Endothelial cell of umbilical vein (primary cell): Measurements from ENCODE around the gene CARD9. TPM values are rescaled to one million over a fixed set of nuclear protein-coding genes. Genes with fewer than 3 reads are reported as not detected.

ENCODE experiments used
- BruUV-seq: library from RNA; stranded (reverse); fragments of 400-500 nt; replicated peaks from 2 replicates; lab custom pipeline; 2021; lab: Mats Ljungman, UMichigan
- CTCF ChIA-PET: fragments of 300-600, 350-600 bp; sonication (Branson Sonifier 250); formaldehyde crosslinking; loops from one replicate; lab custom pipeline; 2021; ENCODE audit warnings: antibody characterized with exemption, inconsistent platforms; lab: Charles Lee
- POLR2A ChIA-PET: fragments of 300-600, 350-600 bp; sonication (Branson Sonifier 250); formaldehyde crosslinking; loops from one replicate; lab custom pipeline; 2021; ENCODE audit warnings: antibody characterized with exemption, inconsistent platforms; lab: Charles Lee
- DNase-seq: peaks from one replicate; pipeline ENCODE4 v3.0.0-alpha.2; 2011; ENCODE audit warnings: low read depth, low spot score
- FAIRE-seq: peaks from 2 replicates; lab custom pipeline; 2011; peaks lifted over from hg19 to GRCh38; lab: Jason Lieb, UNC
- H2AFZ ChIP-seq: 2 replicates; pipeline ENCODE4 v1.6.0; 2012; ENCODE audit warnings: low read depth, low read length, control low read depth, inconsistent platforms
- H3K27ac ChIP-seq: 2 replicates; pipeline ENCODE4 v1.5.1; 2011; ENCODE audit warnings: low read depth, mild to moderate bottlenecking, control low read depth, low read length, moderate library complexity; ENCODE audit not compliant: insufficient read depth
- H3K27me3 ChIP-seq, 2 experiments: 2 replicates each; pipeline versions ENCODE4 v1.6.0 to v1.6.1; 2011; ENCODE audit warnings: low read length in 2 of 2, mixed read lengths in 1 of 2; ENCODE audit not compliant: control insufficient read depth in 2 of 2, insufficient read depth in 2 of 2
- H3K36me3 ChIP-seq, 2 experiments: 2 replicates in 1 of 2; 3 replicates in 1 of 2; pipeline ENCODE4 v1.5.1; 2011; ENCODE audit warnings: low read length in 2 of 2, mild to moderate bottlenecking in 1 of 2, moderate library complexity in 1 of 2; ENCODE audit not compliant: control insufficient read depth in 2 of 2, insufficient read depth in 2 of 2; ENCODE audit errors: extremely low read depth in 1 of 2
- H3K4me1 ChIP-seq: 3 replicates; pipeline ENCODE4 v1.5.1; 2011; ENCODE audit warnings: mild to moderate bottlenecking, low read length; ENCODE audit not compliant: control insufficient read depth, insufficient read depth; ENCODE audit errors: extremely low read depth
- H3K4me2 ChIP-seq: 2 replicates; pipeline ENCODE4 v1.6.1; 2011; ENCODE audit warnings: low read length, control low read depth, mixed read lengths; ENCODE audit not compliant: insufficient read depth
- H3K4me3 ChIP-seq, 3 experiments: fragments of 200-600 bp in 1 of 3; sonication (generic), shearing (Covaris generic) in 1 of 3; replicated peaks in 1 of 3; 2 replicates each; pipeline ENCODE4 v1.5.1; 2011 to 2016; ENCODE audit warnings: control low read depth in 3 of 3, low read length in 3 of 3, mild to moderate bottlenecking in 2 of 3, inconsistent platforms in 1 of 3, low read depth in 1 of 3, moderate library complexity in 1 of 3; ENCODE audit not compliant: insufficient read depth in 1 of 3
- H3K79me2 ChIP-seq: 2 replicates; pipeline ENCODE4 v1.6.0; 2012; ENCODE audit warnings: low read length, inconsistent platforms; ENCODE audit not compliant: control insufficient read depth, insufficient read depth
- H3K9ac ChIP-seq: replicated peaks from 2 replicates; pipeline ENCODE3; 2011; ENCODE audit warnings: low read length, control low read depth; ENCODE audit not compliant: insufficient read depth; ENCODE audit errors: extremely low read depth
- H3K9me1 ChIP-seq: replicated peaks from 3 replicates; pipeline ENCODE4 v1.6.0; 2011; ENCODE audit warnings: mild to moderate bottlenecking, low read length; ENCODE audit not compliant: control insufficient read depth, insufficient read depth; ENCODE audit errors: extremely low read depth
- H3K9me3 ChIP-seq: replicated peaks from 2 replicates; pipeline ENCODE4 v1.5.1; 2012; ENCODE audit warnings: low read length, inconsistent platforms; ENCODE audit not compliant: control insufficient read depth, insufficient read depth
- H4K20me1 ChIP-seq: replicated peaks from 2 replicates; pipeline ENCODE3; 2011; ENCODE audit warnings: mild to moderate bottlenecking, low read length; ENCODE audit not compliant: control insufficient read depth, insufficient read depth; ENCODE audit errors: extremely low read depth
- EZH2 ChIP-seq: IDR thresholded peaks from 2 replicates; pipeline ENCODE4 v1.6.1; 2012; ENCODE audit warnings: borderline replicate concordance, low read depth, mild to moderate bottlenecking, moderate library complexity, low read length, inconsistent platforms; ENCODE audit not compliant: severe bottlenecking
- FOS ChIP-seq: IDR thresholded peaks from 2 replicates; pipeline ENCODE4 v1.6.1; 2011; ENCODE audit warnings: mild to moderate bottlenecking, low read length, moderate library complexity, borderline replicate concordance; ENCODE audit not compliant: insufficient read depth
- GATA2 ChIP-seq: IDR thresholded peaks from 2 replicates; pipeline ENCODE4 v1.7.0; 2011; ENCODE audit warnings: low read depth, mild to moderate bottlenecking, moderate library complexity, mixed read lengths, low read length; ENCODE audit not compliant: insufficient read length, insufficient read depth
- JUN ChIP-seq: IDR thresholded peaks from 2 replicates; pipeline ENCODE4 v1.6.1; 2011; ENCODE audit warnings: borderline replicate concordance, low read depth; ENCODE audit not compliant: insufficient read length, insufficient read depth
- MYC ChIP-seq: IDR thresholded peaks from one replicate; pipeline ENCODE4 v1.6.1; 2011; ENCODE audit warnings: mild to moderate bottlenecking, low read depth, low read length
- POLR2A ChIP-seq: IDR thresholded peaks from 2 replicates; pipeline ENCODE4 v1.6.1; 2012; ENCODE audit warnings: low read depth, mild to moderate bottlenecking, control low read depth, low read length
- POLR2AphosphoS5 ChIP-seq: IDR thresholded peaks from 2 replicates; pipeline ENCODE4 v1.6.1; 2012; ENCODE audit warnings: low read depth, mild to moderate bottlenecking, control low read depth, low read length, moderate library complexity; ENCODE audit not compliant: insufficient read depth
- dilution Hi-C: fragments of 300-500 bp; cut with MboI; formaldehyde crosslinking; loops from one replicate; pipeline ENCODE4 v1.15.0; 2019; ENCODE audit warnings: low sequenced_read_pairs; ENCODE audit not compliant: extremely low pct_ligation_motif_present
- intact Hi-C: fragments of 100-400 bp; cut with micrococcal nuclease; formaldehyde crosslinking; loops from one replicate; pipeline ENCODE4 v1.10.0; 2022
- polyA plus RNA-seq, 4 experiments: library from polyadenylated mRNA; depleted of rRNA in 3 of 4; stranded (reverse) in 3 of 4; unstranded in 1 of 4; fragments of >200 nt; gene quantifications; 2 replicates each; pipeline versions ENCODE4 v1.2.1 to v1.2.3, GENCODE V29; 2011 to 2012; ENCODE audit warnings: missing spikeins in 1 of 4
- total RNA-seq: library from RNA; stranded (reverse); gene quantifications from 2 replicates; pipeline ENCODE4 v1.2.3, GENCODE V29; 2021
- TF ChIP-seq, protein P1 (sequence below): IDR thresholded peaks from 2 replicates; pipeline ENCODE4 v1.6.1; 2011; ENCODE audit not compliant: insufficient read depth, insufficient read length
- TF ChIP-seq, protein P2 (sequence below), 2 donors: IDR thresholded peaks; 1 replicate in 1 of 2; 2 replicates in 1 of 2; pipeline ENCODE4 v1.5.1; 2011; ENCODE audit warnings: low read length in 2 of 2, mild to moderate bottlenecking in 2 of 2, moderate library complexity in 2 of 2, control low read depth in 1 of 2, inconsistent platforms in 1 of 2, low read depth in 1 of 2; ENCODE audit not compliant: insufficient read depth in 1 of 2; ENCODE audit errors: extremely low read depth in 1 of 2

CARD9 gene
- total and polyA plus RNA-seq, 2 donors (not counting 3 experiments of a cell fraction or from before 2014, with no cell fraction given), result 0.22 to 0.71 TPM

DNA sequence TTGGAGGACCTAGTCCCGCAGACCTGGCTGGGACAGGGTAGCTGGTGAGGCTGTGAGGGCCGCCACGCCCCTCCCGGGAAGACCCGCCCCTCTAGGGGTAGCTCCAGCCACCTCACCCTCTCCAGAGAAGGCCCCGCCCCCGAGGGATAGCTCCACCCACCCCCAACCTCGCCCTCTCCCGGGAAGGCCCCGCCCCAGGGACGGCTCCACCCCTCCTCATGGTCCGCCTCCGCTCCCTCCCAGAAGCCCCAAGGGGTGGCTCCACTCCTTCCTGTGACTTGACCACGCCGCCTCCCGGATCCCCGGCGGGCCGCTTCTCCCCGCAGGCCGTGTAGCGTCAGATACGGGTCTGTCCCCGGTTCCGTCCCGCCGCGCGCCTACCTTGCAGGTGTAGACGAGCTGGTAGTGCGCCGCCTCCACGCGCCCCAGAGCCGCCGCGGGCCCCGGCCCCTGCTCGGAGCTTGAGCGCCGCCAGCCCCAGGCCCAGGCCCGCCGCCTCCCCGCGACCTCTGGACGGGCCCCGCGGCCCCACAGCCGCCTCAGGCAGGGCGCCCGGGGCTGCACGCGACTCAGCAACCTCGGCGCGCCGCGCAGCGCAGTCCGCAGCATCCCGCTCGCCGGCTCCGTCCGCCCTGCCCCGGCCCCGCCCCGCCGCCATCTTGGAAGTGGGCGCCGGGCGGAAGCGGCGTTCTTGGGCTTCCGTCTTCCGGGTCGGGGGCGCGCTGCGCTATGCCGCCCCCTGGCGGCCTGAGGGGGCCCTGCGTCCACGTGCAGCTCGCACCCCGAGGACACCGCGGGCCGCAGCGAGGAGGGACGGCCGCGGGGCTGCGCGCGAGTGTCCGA lies 10.1 kb downstream of the CARD9 start, which contains the start of gene DNLZ:
TSS of gene DNLZ (minus strand) at position 639 of the 843 bp plus-strand sequence. CDS start at position 609, 30 bp downstream.
- intact Hi-C loops (loop anchor here (1.0 to 2.0 kb wide), 4 partner anchors 21 to 349 kb away; partner anchors contain the start of genes DIPK1B and SNAPC4), dilution Hi-C loops (no loop called here)
- peak within 1 kb of the TSS; percentile 83 for H3K9ac ChIP-seq
- no peaks in the 10 kb centered on the region for H3K36me3 ChIP-seq
- peak within 1 kb of the TSS; percentile 35 for H3K4me2 ChIP-seq
- H3K27me3 ChIP-seq, result no peaks in the 10 kb centered on the region
- H3K9me1 ChIP-seq, result no peaks in the 10 kb centered on the region
- H3K4me1 ChIP-seq, result peaks cover 7% of the 10 kb centered on the region
- POLR2A ChIA-PET, result interaction anchor here (1.2 kb wide), 1 partner anchor 17 kb away, joined by 5 read pairs; no protein-coding TSS in a partner anchor
- CTCF ChIA-PET, result interaction anchor here (0.6 to 2.4 kb wide), 12 partner anchors 9 to 268 kb away, joined by 3 to 27 read pairs (median 4); no protein-coding TSS in a partner anchor
- H3K9me3 ChIP-seq, result no peaks in the 10 kb centered on the region
- H3K4me3 ChIP-seq, result peak within 1 kb of the TSS; percentile 58 to 81 (median 62)
- H3K79me2 ChIP-seq, result peaks cover 3% of the 10 kb centered on the region
- BruUV-seq, result TSS peak; percentile 37
- FAIRE-seq (peak; percentile 97), DNase-seq (peak; percentile 93)
- peak within 1 kb of the TSS; percentile 34 for H2AFZ ChIP-seq
- no peak for TF ChIP-seq GATA2
- TF ChIP-seq MYC, result peak; percentile 92
- TF ChIP-seq POLR2AphosphoS5, result peak; percentile 85
- TF ChIP-seq FOS, result no peak
- TF ChIP-seq POLR2A, result peak; percentile 88
- TF ChIP-seq, protein P1, sequence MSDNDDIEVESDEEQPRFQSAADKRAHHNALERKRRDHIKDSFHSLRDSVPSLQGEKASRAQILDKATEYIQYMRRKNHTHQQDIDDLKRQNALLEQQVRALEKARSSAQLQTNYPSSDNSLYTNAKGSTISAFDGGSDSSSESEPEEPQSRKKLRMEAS, result peak; percentile 98
- TF ChIP-seq JUN, result no peak
- TF ChIP-seq EZH2, result no peak
- TF ChIP-seq, protein P2, sequence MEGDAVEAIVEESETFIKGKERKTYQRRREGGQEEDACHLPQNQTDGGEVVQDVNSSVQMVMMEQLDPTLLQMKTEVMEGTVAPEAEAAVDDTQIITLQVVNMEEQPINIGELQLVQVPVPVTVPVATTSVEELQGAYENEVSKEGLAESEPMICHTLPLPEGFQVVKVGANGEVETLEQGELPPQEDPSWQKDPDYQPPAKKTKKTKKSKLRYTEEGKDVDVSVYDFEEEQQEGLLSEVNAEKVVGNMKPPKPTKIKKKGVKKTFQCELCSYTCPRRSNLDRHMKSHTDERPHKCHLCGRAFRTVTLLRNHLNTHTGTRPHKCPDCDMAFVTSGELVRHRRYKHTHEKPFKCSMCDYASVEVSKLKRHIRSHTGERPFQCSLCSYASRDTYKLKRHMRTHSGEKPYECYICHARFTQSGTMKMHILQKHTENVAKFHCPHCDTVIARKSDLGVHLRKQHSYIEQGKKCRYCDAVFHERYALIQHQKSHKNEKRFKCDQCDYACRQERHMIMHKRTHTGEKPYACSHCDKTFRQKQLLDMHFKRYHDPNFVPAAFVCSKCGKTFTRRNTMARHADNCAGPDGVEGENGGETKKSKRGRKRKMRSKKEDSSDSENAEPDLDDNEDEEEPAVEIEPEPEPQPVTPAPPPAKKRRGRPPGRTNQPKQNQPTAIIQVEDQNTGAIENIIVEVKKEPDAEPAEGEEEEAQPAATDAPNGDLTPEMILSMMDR (IDR thresholded peaks at IDR 0.05; ENCODE audit: extremely low read depth in 1 of 2, insufficient read depth in 1 of 2, low read depth in 1 of 2, low read length in 2 of 2), result peak; percentile 91 to 98
- peak within 1 kb of the TSS; percentile 47 for H3K27ac ChIP-seq
- no peaks in the 10 kb centered on the region for H4K20me1 ChIP-seq
